Ishikawa (cell line): ENCODE results near the gene TRPM2.

Source experiments
- CREB1 ChIP-seq: IDR thresholded peaks from 2 replicates; pipeline ENCODE4 v1.6.1; 2012; ENCODE audit warnings: low read depth
- FOXM1 ChIP-seq: IDR thresholded peaks from 2 replicates; pipeline ENCODE4 v1.6.1; 2012; ENCODE audit warnings: low read depth, borderline replicate concordance
- RAD21 ChIP-seq: IDR thresholded peaks from 2 replicates; pipeline ENCODE4 v1.6.1; 2012; ENCODE audit warnings: low read depth

- no peak for TF ChIP-seq RAD21
- TF ChIP-seq FOXM1: no peak
- no peak for TF ChIP-seq CREB1
Observed at GRCh38 chr21:44445145-44445812, 91.9 kb downstream of the TRPM2 start.
